ENCODE measurements around the gene ZNF628.

The ZNF628 gene

GRCh38 chr19:55497763-55498162, 21.3 kb downstream of the ZNF628 start:
- no peak for DNase-seq (ENCODE audit: low read depth)

- no peak for DNase-seq (ENCODE audit: low read depth)
Observed at GRCh38 chr19:55498246-55498840, 21.9 kb downstream of the ZNF628 start.

- DNase-seq (ENCODE audit: low read depth) = no peak
Observed at GRCh38 chr19:55500368-55500952, 24.0 kb downstream of the ZNF628 start.

GRCh38 chr19:55502197-55502952, 26.0 kb downstream of the ZNF628 start:
- DNase-seq (ENCODE audit: low read depth) = no peak

GRCh38 chr19:55503157-55503501, 26.7 kb downstream of the ZNF628 start:
- DNase-seq (ENCODE audit: low read depth) = no peak

GRCh38 chr19:55503502-55504251, 27.3 kb downstream of the ZNF628 start:
- DNase-seq (ENCODE audit: low read depth) = peak; percentile 96

- DNase-seq (ENCODE audit: low read depth) = no peak
Observed at GRCh38 chr19:55504252-55504603, 27.8 kb downstream of the ZNF628 start.

- no peak for DNase-seq (ENCODE audit: low read depth)
Observed at GRCh38 chr19:55504981-55505380, 28.6 kb downstream of the ZNF628 start.

- no peak for DNase-seq (ENCODE audit: low read depth)
Observed at GRCh38 chr19:55508120-55508519, 31.7 kb downstream of the ZNF628 start.

- peak; percentile 86 for DNase-seq (ENCODE audit: low read depth)
Observed at GRCh38 chr19:55516878-55517620, 40.6 kb downstream of the ZNF628 start.

- DNase-seq (ENCODE audit: low read depth) = no peak
Observed at GRCh38 chr19:55519451-55520311, 43.3 kb downstream of the ZNF628 start.

GRCh38 chr19:55520691-55521292, 44.4 kb downstream of the ZNF628 start:
- DNase-seq (ENCODE audit: low read depth) = no peak

GRCh38 chr19:55525289-55526101, 49.1 kb downstream of the ZNF628 start:
- no peak for DNase-seq (ENCODE audit: low read depth)

GRCh38 chr19:55526216-55527196, 50.1 kb downstream of the ZNF628 start:
- no peak for DNase-seq (ENCODE audit: low read depth)

GRCh38 chr19:55527197-55528029, 51.0 kb downstream of the ZNF628 start:
- no peak for DNase-seq (ENCODE audit: low read depth)

GRCh38 chr19:55528030-55528803, 51.8 kb downstream of the ZNF628 start:
- DNase-seq (ENCODE audit: low read depth) = no peak

- no peak for DNase-seq (ENCODE audit: low read depth)
Observed at GRCh38 chr19:55529636-55530234, 53.3 kb downstream of the ZNF628 start.

Data from stimulated activated CD8-positive, alpha-beta memory T cell treated with anti-CD3 and anti-CD28 coated beads, Interleukin-15, amount 100 ng/mL, for 24 hours (primary cell).